ENCODE results near the gene SPI1. TPM values are rescaled to one million over a fixed set of nuclear protein-coding genes. Genes with fewer than 3 reads are reported as not detected.

The SPI1 gene
- total RNA-seq, 1 donor from 2014 or later = not detected

DNA sequence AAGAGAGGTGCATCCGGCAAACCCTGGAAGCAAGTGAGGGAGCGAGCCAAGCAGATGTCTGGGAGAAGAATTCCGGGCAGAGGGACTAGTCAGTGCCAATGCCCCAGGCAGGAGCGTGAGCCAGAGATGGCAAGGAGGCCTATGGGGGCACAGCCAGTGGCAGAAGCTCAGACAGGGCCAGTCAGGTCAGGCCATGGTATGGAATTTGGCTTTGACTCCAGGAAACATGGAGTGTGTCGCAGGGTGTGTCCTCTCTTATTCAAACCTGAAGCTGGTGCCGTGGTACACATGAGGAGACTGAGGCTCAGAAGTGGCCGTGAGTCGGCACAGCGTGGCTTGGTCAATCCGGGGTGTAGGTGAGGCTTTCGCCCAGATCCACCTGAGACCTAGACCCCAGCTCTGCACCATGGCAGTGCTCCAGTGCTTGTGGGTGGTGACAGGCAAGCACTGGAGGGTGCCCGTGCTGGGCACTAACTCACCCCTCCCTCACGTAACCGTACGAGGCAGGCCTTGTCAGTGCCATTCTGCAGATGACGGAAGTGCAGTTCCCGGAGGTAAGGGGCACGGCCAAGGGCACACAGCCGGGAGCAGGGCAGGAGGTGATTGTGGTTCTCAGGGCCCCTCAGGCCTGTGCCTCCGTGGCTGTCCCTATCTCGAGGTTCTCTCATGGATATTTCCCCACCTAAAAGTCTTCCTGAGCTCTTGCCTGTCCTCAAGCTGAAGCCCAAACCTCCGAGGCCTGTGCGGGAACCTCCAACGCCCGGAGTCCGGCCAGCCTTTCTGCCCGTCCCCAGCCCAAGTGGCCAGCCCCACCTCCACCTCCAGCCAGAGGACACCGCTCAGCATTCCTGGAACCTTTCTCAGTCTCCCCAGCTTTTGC, 10.6 kb upstream of the SPI1 start:
- Mint-ChIP-seq H3K36me3 (ENCODE audit: insufficient read depth) (no peaks in the 10 kb centered on the region), H3K4me1 (ENCODE audit: low read depth) (no peaks in the 10 kb centered on the region), H3K27me3 (no peaks in the 10 kb centered on the region), H3K27ac (no peak overlapping the region), H3K4me3 (ENCODE audit: low read depth) (no peak overlapping the region), H3K9me3 (ENCODE audit: low read depth) (no peaks in the 10 kb centered on the region)
- DNase-seq (ENCODE audit: low spot score, unreplicated experiment) = no peak
- TF ChIP-seq, protein P1, sequence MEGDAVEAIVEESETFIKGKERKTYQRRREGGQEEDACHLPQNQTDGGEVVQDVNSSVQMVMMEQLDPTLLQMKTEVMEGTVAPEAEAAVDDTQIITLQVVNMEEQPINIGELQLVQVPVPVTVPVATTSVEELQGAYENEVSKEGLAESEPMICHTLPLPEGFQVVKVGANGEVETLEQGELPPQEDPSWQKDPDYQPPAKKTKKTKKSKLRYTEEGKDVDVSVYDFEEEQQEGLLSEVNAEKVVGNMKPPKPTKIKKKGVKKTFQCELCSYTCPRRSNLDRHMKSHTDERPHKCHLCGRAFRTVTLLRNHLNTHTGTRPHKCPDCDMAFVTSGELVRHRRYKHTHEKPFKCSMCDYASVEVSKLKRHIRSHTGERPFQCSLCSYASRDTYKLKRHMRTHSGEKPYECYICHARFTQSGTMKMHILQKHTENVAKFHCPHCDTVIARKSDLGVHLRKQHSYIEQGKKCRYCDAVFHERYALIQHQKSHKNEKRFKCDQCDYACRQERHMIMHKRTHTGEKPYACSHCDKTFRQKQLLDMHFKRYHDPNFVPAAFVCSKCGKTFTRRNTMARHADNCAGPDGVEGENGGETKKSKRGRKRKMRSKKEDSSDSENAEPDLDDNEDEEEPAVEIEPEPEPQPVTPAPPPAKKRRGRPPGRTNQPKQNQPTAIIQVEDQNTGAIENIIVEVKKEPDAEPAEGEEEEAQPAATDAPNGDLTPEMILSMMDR (IDR thresholded peaks at IDR 0.05; ENCODE audit: unreplicated experiment) = no peak

- Mint-ChIP-seq H3K27me3 (peaks cover 3% of the 10 kb centered on the region), H3K4me1 (ENCODE audit: low read depth) (no peaks in the 10 kb centered on the region), H3K9me3 (ENCODE audit: low read depth) (no peaks in the 10 kb centered on the region), H3K27ac (no peak overlapping the region), H3K36me3 (ENCODE audit: insufficient read depth) (no peaks in the 10 kb centered on the region), H3K4me3 (ENCODE audit: low read depth) (no peak overlapping the region)
- TF ChIP-seq, protein P1 (IDR thresholded peaks at IDR 0.05; ENCODE audit: unreplicated experiment) = no peak
- no peak for DNase-seq (ENCODE audit: low spot score, unreplicated experiment)
Observed at GRCh38 chr11:47387944-47388696, 9.8 kb upstream of the SPI1 start.

DNA sequence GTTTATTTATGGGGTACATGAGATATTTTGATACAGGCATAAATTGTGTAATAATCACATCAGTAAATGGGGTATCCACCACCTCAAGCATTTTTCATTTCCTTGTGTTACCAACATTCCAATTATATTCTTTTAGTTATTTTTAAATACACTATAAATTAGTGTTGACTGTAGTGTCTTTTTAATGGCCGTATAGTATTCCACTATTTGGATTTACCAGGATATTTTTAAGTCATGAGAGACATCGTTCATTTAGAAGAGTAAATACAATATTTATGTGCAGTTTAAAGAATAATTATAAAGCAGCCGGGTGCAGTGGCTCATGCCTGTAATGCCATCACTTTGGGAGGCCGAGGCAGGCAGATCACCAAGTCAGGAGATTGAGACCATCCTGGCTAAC, 6.2 kb upstream of the SPI1 start:
- Mint-ChIP-seq H3K4me1 (ENCODE audit: low read depth) (no peaks in the 10 kb centered on the region), H3K27ac (no peak overlapping the region), H3K36me3 (ENCODE audit: insufficient read depth) (no peaks in the 10 kb centered on the region), H3K27me3 (peaks cover 6% of the 10 kb centered on the region), H3K4me3 (ENCODE audit: low read depth) (no peak overlapping the region), H3K9me3 (ENCODE audit: low read depth) (no peaks in the 10 kb centered on the region)
- TF ChIP-seq, protein P1 (IDR thresholded peaks at IDR 0.05; ENCODE audit: unreplicated experiment) = no peak
- DNase-seq (ENCODE audit: low spot score, unreplicated experiment) = no peak

DNA sequence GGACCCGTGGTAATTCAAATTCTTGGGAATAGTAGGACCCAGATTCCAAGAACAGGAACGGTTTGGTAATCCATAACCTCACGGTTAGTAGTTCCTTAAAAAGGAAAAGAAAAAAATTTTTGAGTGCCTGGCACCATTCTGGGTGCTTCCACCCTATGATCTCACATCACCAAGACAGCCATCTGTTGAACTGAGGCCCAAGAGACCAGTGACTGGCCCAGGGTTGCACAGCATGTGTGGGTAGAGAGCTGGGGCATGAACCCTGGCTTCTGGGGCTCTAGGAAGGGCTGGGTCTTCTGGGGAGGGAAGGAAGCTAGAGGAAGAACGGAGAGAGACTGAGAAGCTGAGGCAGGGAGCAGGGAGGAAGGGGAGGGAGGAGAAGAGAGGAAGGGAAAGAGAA, 4.7 kb upstream of the SPI1 start:
- Mint-ChIP-seq H3K4me1 (ENCODE audit: low read depth) (no peaks in the 10 kb centered on the region), H3K36me3 (ENCODE audit: insufficient read depth) (no peaks in the 10 kb centered on the region), H3K9me3 (ENCODE audit: low read depth) (no peaks in the 10 kb centered on the region), H3K27me3 (peaks cover 6% of the 10 kb centered on the region), H3K4me3 (ENCODE audit: low read depth) (no peak overlapping the region), H3K27ac (no peak overlapping the region)
- no peak for DNase-seq (ENCODE audit: low spot score, unreplicated experiment)
- TF ChIP-seq, protein P1 (IDR thresholded peaks at IDR 0.05; ENCODE audit: unreplicated experiment) = no peak

DNA sequence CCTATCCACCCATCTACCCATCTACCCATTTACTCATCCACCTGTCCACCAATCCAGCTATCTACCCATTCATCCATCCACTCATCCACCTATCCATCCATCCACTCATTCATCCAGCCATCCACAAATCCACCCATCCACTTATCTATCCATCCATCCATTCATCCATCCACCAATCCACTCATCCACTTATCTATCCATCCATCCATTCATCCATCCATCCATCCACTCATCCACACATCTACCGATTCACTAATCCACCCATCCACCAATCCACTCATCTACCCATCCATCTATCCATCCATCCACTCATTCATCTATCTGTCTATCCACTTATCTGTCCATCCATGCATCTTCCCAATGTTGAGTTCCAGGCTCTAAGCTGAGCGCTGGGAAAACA, 1.7 kb upstream of the SPI1 start:
- Mint-ChIP-seq H3K9me3 (ENCODE audit: low read depth) (no peaks in the 10 kb centered on the region), H3K4me1 (ENCODE audit: low read depth) (no peaks in the 10 kb centered on the region), H3K27me3 (peaks cover 6% of the 10 kb centered on the region), H3K27ac (no peak overlapping the region), H3K36me3 (ENCODE audit: insufficient read depth) (no peaks in the 10 kb centered on the region), H3K4me3 (ENCODE audit: low read depth) (no peak overlapping the region)
- no peak for DNase-seq (ENCODE audit: low spot score, unreplicated experiment)
- TF ChIP-seq, protein P1 (IDR thresholded peaks at IDR 0.05; ENCODE audit: unreplicated experiment) = no peak
